Right renal pelvis (tissue), 4 donors: ENCODE results near the gene RALBP1. TPM values are rescaled to one million over a fixed set of nuclear protein-coding genes. Genes with fewer than 3 reads are reported as not detected.

ENCODE experiments used
- DNase-seq, 4 donors: peaks; one replicate each; pipeline ENCODE4 v3.0.0-alpha.2; 2013; ENCODE audit warnings: low read depth in 4 of 4, low spot score in 3 of 4, missing footprints in 1 of 4
- polyA plus RNA-seq, 4 donors: library from polyadenylated mRNA; unstranded; fragments of 120-200 nt; gene quantifications; one replicate each; pipeline ENCODE4 v1.2.1, GENCODE V29; 2013; ENCODE audit not compliant: insufficient read length in 4 of 4

RALBP1 gene
- polyA plus RNA-seq, 4 donors, result 74.3 to 84.4 (median 79.1) TPM

- DNase-seq, result no peak
Measured at GRCh38 chr18:9578306-9578705, 103.0 kb downstream of the RALBP1 start.

GRCh38 chr18:9581667-9582066, 106.4 kb downstream of the RALBP1 start:
- DNase-seq, result no peak

- no peak for DNase-seq
Measured at GRCh38 chr18:9586814-9587213, 111.5 kb downstream of the RALBP1 start.

Other genes starting within 250 kb of the RALBP1 start
- gene TWSG1, start 140.7 kb upstream of the RALBP1 start, polyA plus RNA-seq, result 100 to 1,000 TPM in 3 of 4 donors, 10 to 100 TPM in 1; 100.0 to 117 (median 113) TPM
- gene PPP4R1, start 139.0 kb downstream of the RALBP1 start, polyA plus RNA-seq, result 10 to 100 TPM; 83.2 to 99.2 (median 91.0) TPM
- 10 to 100 TPM; 27.3 to 36.0 (median 34.0) TPM for gene RAB31, start 232.8 kb downstream of the RALBP1 start, polyA plus RNA-seq